K562 (cell line): ENCODE data around the gene ZNF48. TPM values are rescaled to one million over a fixed set of nuclear protein-coding genes. Genes with fewer than 3 reads are reported as not detected.
A peak's percentile ranks its signal among the peaks of the same experiment; 100 is the strongest.

Source experiments
- ATAC-seq: fragments of 200-7000 bp; cut with Tn5 transposase; 3 replicates; pipeline ENCODE4 v1.9.1; 2020; ENCODE audit warnings: moderate library complexity
- BruUV-seq: library from RNA; stranded (reverse); fragments of 400-500 nt; replicated peaks from 2 replicates; lab custom pipeline; 2021; lab: Mats Ljungman, UMichigan
- CTCF ChIA-PET: fragments of 300-600 bp; formaldehyde crosslinking; extraction: SDS; loops from one replicate; lab custom pipeline; 2021; ENCODE audit warnings: low intra/inter-chr PET ratio; lab: Yijun Ruan, JAX
- POLR2A ChIA-PET: fragments of 300-600, 350-650 bp; sonication (Branson Sonifier 250); formaldehyde crosslinking; extraction: SDS; loops from one replicate; lab custom pipeline; 2021; ENCODE audit warnings: antibody characterized with exemption, inconsistent platforms; lab: Yijun Ruan, JAX
- DNase-seq, 4 experiments: peaks; one replicate each; pipeline versions ENCODE4 v3.0.0 to v3.0.0-alpha.2; 2011 to 2018; ENCODE audit warnings: low spot score in 3 of 4, mixed read lengths in 3 of 4; ENCODE audit errors: extremely low read depth in 1 of 4
- FAIRE-seq: peaks from 2 replicates; lab custom pipeline; 2011; peaks lifted over from hg19 to GRCh38; lab: Jason Lieb, UNC
- H2AFZ ChIP-seq: 2 replicates; pipeline ENCODE4 v1.6.0; 2011; ENCODE audit warnings: low read depth, low read length, control low read depth, inconsistent platforms
- H3K27ac ChIP-seq: fragments of 200-600 bp; 3 replicates; pipeline ENCODE4 v1.8.0; 2011; ENCODE audit warnings: low read depth, mild to moderate bottlenecking, control low read depth, inconsistent platforms, low read length, moderate library complexity, mixed read lengths; ENCODE audit errors: extremely low read depth
- H3K27me3 ChIP-seq, 2 experiments: fragments of 300-600 bp in 1 of 2; 2 replicates in 1 of 2; 3 replicates in 1 of 2; pipeline versions ENCODE4 v1.6.0 to v1.8.0; 2011; ENCODE audit warnings: inconsistent platforms in 2 of 2, low read length in 2 of 2, mild to moderate bottlenecking in 1 of 2, mixed read lengths in 1 of 2, moderate library complexity in 1 of 2; ENCODE audit not compliant: control insufficient read depth in 2 of 2, insufficient read depth in 2 of 2
- H3K36me3 ChIP-seq: fragments of 300-600 bp; 3 replicates; pipeline ENCODE4 v1.8.0; 2011; ENCODE audit warnings: mild to moderate bottlenecking, low read length, inconsistent platforms; ENCODE audit not compliant: control insufficient read depth, insufficient read depth
- H3K4me1 ChIP-seq, 2 experiments: fragments of 200-600 bp in 1 of 2; replicated peaks in 1 of 2; 2 replicates in 1 of 2; 3 replicates in 1 of 2; pipeline versions ENCODE4 v1.5.1 to v1.8.0; 2011; ENCODE audit warnings: inconsistent platforms in 2 of 2, low read length in 2 of 2, mild to moderate bottlenecking in 1 of 2, mixed read lengths in 1 of 2, moderate library complexity in 1 of 2; ENCODE audit not compliant: control insufficient read depth in 2 of 2, insufficient read depth in 2 of 2
- H3K4me2 ChIP-seq: 2 replicates; pipeline ENCODE4 v1.6.1; 2011; ENCODE audit warnings: low read length, control low read depth, inconsistent platforms, mixed read lengths; ENCODE audit not compliant: insufficient read depth
- H3K4me3 ChIP-seq: fragments of 200-600 bp; sonication (generic), shearing (Covaris generic); 2 replicates; pipeline ENCODE4 v1.5.1; 2016; ENCODE audit warnings: control low read depth, inconsistent platforms
- H3K79me2 ChIP-seq: fragments of 200-600 bp; 3 replicates; pipeline ENCODE4 v1.8.0; 2011; ENCODE audit warnings: low read length, inconsistent platforms; ENCODE audit not compliant: control insufficient read depth, insufficient read depth
- H3K9ac ChIP-seq, 2 experiments: 2 replicates each; pipeline versions ENCODE4 v1.6.0 to v1.6.1; 2011; ENCODE audit warnings: low read depth in 2 of 2, low read length in 2 of 2, control low read depth in 1 of 2, inconsistent platforms in 1 of 2, mild to moderate bottlenecking in 1 of 2, mixed read lengths in 1 of 2; ENCODE audit not compliant: insufficient read depth in 1 of 2
- H3K9me1 ChIP-seq: one replicate; pipeline ENCODE4 v1.6.0; 2011; ENCODE audit warnings: inconsistent platforms, mild to moderate bottlenecking, low read length, moderate library complexity; ENCODE audit not compliant: control insufficient read depth, insufficient read depth
- H3K9me3 ChIP-seq: replicated peaks from 2 replicates; pipeline ENCODE4 v1.5.1; 2011; ENCODE audit warnings: low read depth, low read length, inconsistent platforms; ENCODE audit not compliant: control insufficient read depth, insufficient read depth
- H4K20me1 ChIP-seq: replicated peaks from 2 replicates; pipeline ENCODE4 v1.6.1; 2011; ENCODE audit warnings: low read length, inconsistent platforms, mixed read lengths; ENCODE audit not compliant: control insufficient read depth, insufficient read depth
- EP300 ChIP-seq: IDR thresholded peaks from 2 replicates; pipeline ENCODE4 v1.6.1; 2012; ENCODE audit warnings: low read length, improper control_type of control experiment
- MXI1 ChIP-seq: IDR thresholded peaks from 2 replicates; pipeline ENCODE4 v1.6.1; 2011; ENCODE audit warnings: low read depth, mild to moderate bottlenecking, improper control_type of control experiment, low read length
- NFIC ChIP-seq: fragments of 450-650 bp; IDR thresholded peaks from 2 replicates; pipeline ENCODE4 v1.6.1; 2017; ENCODE audit warnings: mild to moderate bottlenecking, inconsistent platforms
- NR2C1 ChIP-seq, 2 experiments: fragments of 450-650 bp; IDR thresholded peaks; 2 replicates each; pipeline ENCODE4 v1.6.1; 2017; ENCODE audit warnings: mild to moderate bottlenecking in 2 of 2, antibody characterized with exemption in 1 of 2, inconsistent platforms in 1 of 2, missing compliant biosample characterization in 1 of 2, missing genetic modification characterization in 1 of 2
- RBM39 ChIP-seq: fragments of 200-400 bp; formaldehyde crosslinking; optimal IDR thresholded peaks from 2 replicates; pipeline ENCODE3; 2018; ENCODE audit warnings: low read depth, low read length
- TFAP4 ChIP-seq: sonication (generic); formaldehyde crosslinking; IDR thresholded peaks from 2 replicates; pipeline ENCODE4 v1.8.0; 2022; ENCODE audit warnings: missing genetic modification reagents, mild to moderate bottlenecking, moderate library complexity, borderline replicate concordance
- ZBTB26 ChIP-seq: fragments of 450-650 bp; formaldehyde crosslinking; IDR thresholded peaks from 2 replicates; pipeline ENCODE4 v1.4.0; 2022; ENCODE audit warnings: missing genetic modification characterization
- ZFX ChIP-seq: sonication (generic); formaldehyde crosslinking; IDR thresholded peaks from 2 replicates; pipeline ENCODE4 v1.8.0; 2022; ENCODE audit warnings: mild to moderate bottlenecking, missing genetic modification reagents, moderate library complexity
- ZNF347 ChIP-seq: fragments of 450-650 bp; formaldehyde crosslinking; IDR thresholded peaks from 2 replicates; pipeline ENCODE4 v1.4.0; 2020; ENCODE audit warnings: low read depth, mild to moderate bottlenecking, moderate library complexity
- WGBS: fragments of 100-300 bp; shearing (Covaris generic); methylation state at CpG from one replicate; pipeline ENCODE4 v1.1.6; 2016; ENCODE audit warnings: low coverage, mixed read lengths; ENCODE audit not compliant: insufficient coverage; ENCODE audit errors: missing lambda C conversion rate; 5-methylcytosine and 5-hydroxymethylcytosine counted together
- in situ Hi-C: fragments of 300-500 bp; cut with MboI; formaldehyde crosslinking; loops from 4 replicates; pipeline ENCODE4 v1.15.0; 2018; ENCODE audit warnings: inconsistent platforms, mixed read lengths
- intact Hi-C: fragments of 100-400 bp; cut with micrococcal nuclease; formaldehyde crosslinking; loops from 2 replicates; pipeline ENCODE4 v1.14.2; 2022
- polyA plus RNA-seq, 8 experiments: library from polyadenylated mRNA; depleted of rRNA in 4 of 8; stranded (reverse) in 5 of 8; unstranded in 3 of 8; fragments of >200 nt; fragmentation: Nextera tagmentation in 2 of 8; fragmentation: Illumina TruSeq in 1 of 8; extraction: Ambion mirVana in 2 of 8; extraction: Trizol in 1 of 8; gene quantifications; 2 replicates each; pipeline versions ENCODE4 v1.2.1 to v1.2.3, GENCODE V29; 2011 to 2014; ENCODE audit warnings: inconsistent platforms in 1 of 8, missing spikeins in 1 of 8
- total RNA-seq, 7 experiments: library from RNA; depleted of rRNA in 6 of 7; stranded (reverse); fragments of >200 nt in 6 of 7; fragmentation: Illumina TruSeq in 2 of 7; extraction: Trizol in 2 of 7; gene quantifications; 2 replicates each; pipeline versions ENCODE4 v1.2.1 to v1.2.3, GENCODE V29; 2011 to 2021; ENCODE audit warnings: low replicate concordance in 1 of 7
- TF ChIP-seq, protein P1 (sequence below): sonication (generic); formaldehyde crosslinking; IDR thresholded peaks from 2 replicates; pipeline ENCODE4 v1.8.0; 2022; ENCODE audit warnings: mild to moderate bottlenecking, missing genetic modification reagents

The ZNF48 gene
- total and polyA plus RNA-seq, 9 of the 15 experiments (the other 6 are each of a cell fraction or from before 2014, with no cell fraction given) = 0.38 to 11.6 (median 4.7) TPM

DNA sequence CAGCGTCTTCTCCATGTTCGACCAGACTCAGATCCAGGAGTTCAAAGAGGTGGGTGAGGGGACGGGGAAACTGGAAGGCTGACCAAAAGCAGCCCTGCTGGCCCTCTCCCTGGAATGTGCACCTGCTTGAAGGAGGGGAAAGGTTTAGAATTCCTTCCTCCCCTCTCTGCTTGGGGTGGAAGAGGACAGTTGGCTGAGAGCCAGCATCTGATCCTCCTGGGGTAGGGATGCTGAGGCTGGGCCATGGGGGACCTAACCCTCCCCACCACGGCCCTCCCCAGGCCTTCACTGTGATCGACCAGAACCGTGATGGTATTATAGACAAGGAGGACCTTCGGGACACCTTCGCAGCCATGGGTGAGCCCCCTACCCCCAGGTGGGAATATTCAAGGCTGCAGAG is 19.4 kb upstream of the ZNF48 start:
- ChIA-PET CTCF (no interaction called here), POLR2A (interaction anchor here (0.6 kb wide), 1 partner anchor 985 kb away, joined by 3 read pairs; no protein-coding TSS in a partner anchor)
- H3K4me2 ChIP-seq = no peak overlapping the region
- intact Hi-C loops (loop anchor here (10.0 kb wide), 1 partner anchor 311 kb away; the partner anchor contains the start of gene ALDOA), in situ Hi-C loops (no loop called here)
- no TSS peak for BruUV-seq
- ATAC-seq (no peak), FAIRE-seq (no peak), DNase-seq (no peak)
- TF ChIP-seq NFIC (peak; percentile 91), RBM39 (no peak), ZBTB26 (CRISPR knock-in tag) (no peak)
- peaks cover 7% of the 10 kb centered on the region; the same call in 1 of the 3 replicates for H3K36me3 ChIP-seq
- H3K27ac ChIP-seq = no peak overlapping the region
- H4K20me1 ChIP-seq = no peaks in the 10 kb centered on the region
- peaks cover 40 to 64% of the 10 kb centered on the region in 2 experiments for H3K4me1 ChIP-seq
- 81% methylated on average over 7 of the region's 8 CpGs for WGBS
- no peak overlapping the region for H2AFZ ChIP-seq
- H3K9ac ChIP-seq = peak overlapping the region in 1 of 2 experiments; percentile 38; a peak in 2 of 4 replicates
- no peaks in the 10 kb centered on the region for H3K27me3 ChIP-seq
- no peaks in the 10 kb centered on the region for H3K9me3 ChIP-seq
- no peak overlapping the region for H3K4me3 ChIP-seq
- H3K79me2 ChIP-seq = peaks cover 16% of the 10 kb centered on the region
- H3K9me1 ChIP-seq = no peaks in the 10 kb centered on the region

- BruUV-seq = no TSS peak
- CTCF ChIA-PET = no interaction called here
- TF ChIP-seq MXI1 (no peak), ZFX (CRISPR knock-in tag) (peak; percentile 32), EP300 (no peak), TFAP4 (0 out of 2 replicates have a peak, but pooled peaks have one; percentile 21), ZNF347 (CRISPR knock-in tag) (no peak), NR2C1 (IDR thresholded peaks at IDR 0.05) (peak; percentile 22; the same call in 1 of the 2 replicates), NR2C1 (tag; IDR thresholded peaks at IDR 0.05) (no peak)
- TF ChIP-seq, protein P1, sequence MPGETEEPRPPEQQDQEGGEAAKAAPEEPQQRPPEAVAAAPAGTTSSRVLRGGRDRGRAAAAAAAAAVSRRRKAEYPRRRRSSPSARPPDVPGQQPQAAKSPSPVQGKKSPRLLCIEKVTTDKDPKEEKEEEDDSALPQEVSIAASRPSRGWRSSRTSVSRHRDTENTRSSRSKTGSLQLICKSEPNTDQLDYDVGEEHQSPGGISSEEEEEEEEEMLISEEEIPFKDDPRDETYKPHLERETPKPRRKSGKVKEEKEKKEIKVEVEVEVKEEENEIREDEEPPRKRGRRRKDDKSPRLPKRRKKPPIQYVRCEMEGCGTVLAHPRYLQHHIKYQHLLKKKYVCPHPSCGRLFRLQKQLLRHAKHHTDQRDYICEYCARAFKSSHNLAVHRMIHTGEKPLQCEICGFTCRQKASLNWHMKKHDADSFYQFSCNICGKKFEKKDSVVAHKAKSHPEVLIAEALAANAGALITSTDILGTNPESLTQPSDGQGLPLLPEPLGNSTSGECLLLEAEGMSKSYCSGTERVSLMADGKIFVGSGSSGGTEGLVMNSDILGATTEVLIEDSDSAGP (CRISPR knock-in tag) = no peak
Observed at GRCh38 chr16:30376461-30376902, 18.7 kb upstream of the ZNF48 start.

More at GRCh38 chr16:30376461-30376902, 18.7 kb upstream of the ZNF48 start:
- no peaks in the 10 kb centered on the region for H4K20me1 ChIP-seq
- H3K79me2 ChIP-seq = peaks cover 16% of the 10 kb centered on the region
- peak overlapping the region; percentile 81 to 88; a peak in 3 of 4 replicates for H3K9ac ChIP-seq
- 86% methylated on average over 7 of the region's 8 CpGs for WGBS
- no peaks in the 10 kb centered on the region for H3K9me3 ChIP-seq
- H3K4me2 ChIP-seq = peak overlapping the region; percentile 26; the same call in 1 of the 2 replicates
- H3K27me3 ChIP-seq = no peaks in the 10 kb centered on the region
- H3K4me3 ChIP-seq = no peak overlapping the region
- peaks cover 43 to 65% of the 10 kb centered on the region in 2 experiments for H3K4me1 ChIP-seq
- DNase-seq (no peak), ATAC-seq (no peak), FAIRE-seq (no peak)
- no peak overlapping the region; the same call in 1 of the 2 replicates for H2AFZ ChIP-seq
- no peaks in the 10 kb centered on the region for H3K9me1 ChIP-seq
- intact Hi-C loops = loop anchor here (10.0 kb wide), 1 partner anchor 312 kb away; the partner anchor contains the start of gene ALDOA
- H3K36me3 ChIP-seq = peaks cover 7% of the 10 kb centered on the region; the same call in 1 of the 3 replicates
- POLR2A ChIA-PET = interaction anchor here (0.6 to 2.3 kb wide), 2 partner anchors 20 to 985 kb away, joined by 3 to 6 read pairs; no protein-coding TSS in a partner anchor
- in situ Hi-C loops = no loop called here
- peak overlapping the region; percentile 92 for H3K27ac ChIP-seq
